GM12865 (cell line): ENCODE measurements around the gene ZFAND3.

Experiments used
- DNase-seq: peaks from one replicate; pipeline ENCODE4 v3.0.0; 2010; ENCODE audit warnings: low read depth
- H3K4me3 ChIP-seq: 2 replicates; pipeline ENCODE4 v1.5.1; 2011; ENCODE audit warnings: mild to moderate bottlenecking, low read depth, low read length, control low read depth
- CTCF ChIP-seq: IDR thresholded peaks from 2 replicates; pipeline ENCODE4 v1.5.1; 2011; ENCODE audit warnings: low read length, control low read depth, low read depth, inconsistent platforms; ENCODE audit not compliant: insufficient read depth; ENCODE audit errors: missing control alignments

The ZFAND3 gene

GRCh38 chr6:37798436-37799262, 20.9 kb upstream of the ZFAND3 start:
- DNase-seq = no peak
- no peak for TF ChIP-seq CTCF
- H3K4me3 ChIP-seq = no peak overlapping the region

- TF ChIP-seq CTCF = no peak
- no peak for DNase-seq
- H3K4me3 ChIP-seq = no peak overlapping the region
These were observed 20.3 kb upstream of the ZFAND3 start for GRCh38 chr6:37799263-37799644.

GRCh38 chr6:37800703-37801604, 18.6 kb upstream of the ZFAND3 start:
- TF ChIP-seq CTCF = no peak
- DNase-seq = no peak
- H3K4me3 ChIP-seq = no peak overlapping the region

DNA sequence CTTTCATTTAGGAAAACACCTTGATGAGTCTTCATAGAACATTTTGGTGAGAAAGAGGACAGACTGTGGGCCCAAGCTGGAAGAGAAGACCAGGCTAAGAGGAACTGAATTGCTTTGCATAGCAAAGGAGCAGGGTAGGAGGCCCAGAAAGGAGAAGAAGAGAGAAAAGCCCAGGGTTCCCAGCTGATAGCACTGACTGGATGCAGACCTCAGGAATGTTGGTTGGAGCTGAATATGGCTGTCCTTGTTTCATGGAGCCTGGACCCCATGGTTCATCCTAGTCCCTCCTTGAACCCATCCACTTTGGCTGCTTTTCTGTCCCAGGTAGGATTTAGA, 18.0 kb upstream of the ZFAND3 start:
- TF ChIP-seq CTCF = no peak
- no peak overlapping the region for H3K4me3 ChIP-seq
- DNase-seq = no peak

GRCh38 chr6:37802810-37803209, 16.7 kb upstream of the ZFAND3 start:
- DNase-seq = no peak
- TF ChIP-seq CTCF = no peak
- H3K4me3 ChIP-seq = no peak overlapping the region

DNA sequence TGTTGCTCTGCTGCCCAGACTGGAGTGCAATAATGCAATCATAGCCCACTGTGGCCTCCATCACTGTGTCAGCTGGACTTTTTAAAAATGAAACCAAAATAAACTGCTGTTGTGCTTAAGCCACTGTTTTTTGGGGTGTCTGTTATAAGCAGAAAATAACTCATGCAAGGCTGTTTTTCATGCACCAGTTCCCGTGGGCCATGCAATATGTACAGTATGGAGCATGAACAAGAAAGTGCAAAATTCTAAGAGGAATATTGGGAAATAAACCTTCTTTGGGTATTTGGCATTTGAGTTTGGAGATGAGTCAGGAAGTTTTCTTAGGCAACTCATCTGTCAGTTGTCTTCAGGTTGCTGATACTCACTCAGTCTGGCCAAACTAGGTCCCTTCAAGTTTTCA, 14.9 kb upstream of the ZFAND3 start:
- TF ChIP-seq CTCF = no peak
- H3K4me3 ChIP-seq = no peak overlapping the region
- no peak for DNase-seq

GRCh38 chr6:37806213-37806612, 13.3 kb upstream of the ZFAND3 start:
- no peak for DNase-seq
- TF ChIP-seq CTCF = no peak
- no peak overlapping the region for H3K4me3 ChIP-seq
